Common myeloid progenitor, CD34-positive (primary cell): ENCODE results near the gene HYAL3.

Source experiments
- CTCF ChIA-PET: fragments of 350-600 bp; sonication (Branson Sonifier 250); formaldehyde crosslinking; loops from one replicate; lab custom pipeline; 2021; ENCODE audit warnings: antibody characterized with exemption; lab: Charles Lee
- POLR2A ChIA-PET: fragments of 350-600 bp; sonication (Branson Sonifier 250); formaldehyde crosslinking; loops from one replicate; lab custom pipeline; 2021; ENCODE audit warnings: antibody characterized with exemption; lab: Charles Lee
- DNase-seq, 3 donors: peaks; one replicate each; pipeline versions ENCODE4 v3.0.0 to v3.0.0-alpha.2; 2013
- H3K27ac ChIP-seq, 2 experiments: 1 replicate in 1 of 2; 2 replicates in 1 of 2; pipeline ENCODE4 v1.7.0; 2013; ENCODE audit warnings: inconsistent platforms in 2 of 2, low read length in 2 of 2, mild to moderate bottlenecking in 2 of 2, low read depth in 1 of 2, moderate library complexity in 1 of 2; ENCODE audit not compliant: severe bottlenecking in 2 of 2, insufficient read depth in 1 of 2, poor library complexity in 1 of 2
- H3K27me3 ChIP-seq, 5 experiments: replicated peaks in 2 of 5; 1 replicate in 3 of 5; 2 replicates in 2 of 5; pipeline versions ENCODE4 v1.6.1 to v1.7.0; 2013; ENCODE audit warnings: low read length in 4 of 5, mild to moderate bottlenecking in 2 of 5, moderate library complexity in 2 of 5, inconsistent platforms in 1 of 5; ENCODE audit not compliant: insufficient read depth in 5 of 5, control insufficient read depth in 4 of 5
- H3K36me3 ChIP-seq, 4 experiments: 1 replicate in 2 of 4; 2 replicates in 2 of 4; pipeline versions ENCODE4 v1.6.1 to v1.7.0; 2013; ENCODE audit warnings: low read length in 3 of 4, control low read depth in 1 of 4, mild to moderate bottlenecking in 1 of 4; ENCODE audit not compliant: control insufficient read depth in 4 of 4, insufficient read depth in 4 of 4
- H3K4me1 ChIP-seq, 4 experiments: 1 replicate in 3 of 4; 2 replicates in 1 of 4; pipeline versions ENCODE4 v1.6.1 to v1.7.1; 2013; ENCODE audit warnings: low read length in 3 of 4, mild to moderate bottlenecking in 3 of 4, control low read depth in 1 of 4, inconsistent platforms in 1 of 4, moderate library complexity in 1 of 4; ENCODE audit not compliant: control insufficient read depth in 4 of 4, insufficient read depth in 4 of 4; ENCODE audit errors: control extremely low read depth in 1 of 4
- H3K4me3 ChIP-seq, 7 experiments: 1 replicate in 4 of 7; 2 replicates in 3 of 7; pipeline versions ENCODE4 v1.5.1 to v1.7.0; 2013; ENCODE audit warnings: mild to moderate bottlenecking in 7 of 7, low read length in 6 of 7, moderate library complexity in 6 of 7, inconsistent platforms in 2 of 7, low read depth in 2 of 7, control low read depth in 1 of 7; ENCODE audit not compliant: insufficient read depth in 4 of 7, control insufficient read depth in 1 of 7; ENCODE audit errors: extremely low read depth in 1 of 7
- H3K9me3 ChIP-seq, 5 experiments: 1 replicate in 4 of 5; 2 replicates in 1 of 5; pipeline versions ENCODE4 v1.6.1 to v1.7.1; 2013; ENCODE audit warnings: low read length in 4 of 5, mild to moderate bottlenecking in 2 of 5, inconsistent platforms in 1 of 5, low read depth in 1 of 5, moderate library complexity in 1 of 5; ENCODE audit not compliant: control insufficient read depth in 4 of 5, insufficient read depth in 2 of 5; ENCODE audit errors: control extremely low read depth in 1 of 5
- WGBS: methylation state at CpG from one replicate; pipeline ENCODE4 v1.1.5; 2013; ENCODE audit not compliant: insufficient coverage; 5-methylcytosine and 5-hydroxymethylcytosine counted together

Gene HYAL3

GRCh38 chr3:50327943-50328691, 28.9 kb upstream of the HYAL3 start, which contains the start of gene TUSC2:
Gene TUSC2 (minus strand): TSS chr3:50328223. CDS start chr3:50328099, 124 bp downstream.
- Histone ChIP-seq H3K4me3 (peak within 1 kb of the TSS; percentile 67 to 94 (median 84)), H3K36me3 (peaks cover 5 to 47% (median 43%) of the 10 kb centered on the region in 4 experiments), H3K4me1 (peaks cover 0 to 40% (median 28%) of the 10 kb centered on the region in 4 experiments), H3K9me3 (no peaks in the 10 kb centered on the region), H3K27ac (peak within 1 kb of the TSS; percentile 67 to 87), H3K27me3 (no peaks in the 10 kb centered on the region)
- CTCF ChIA-PET: interaction anchor here (1.0 to 3.5 kb wide), 13 partner anchors 9 to 136 kb away, joined by 3 to 21 read pairs (median 5); partner anchors contain the start of genes GNAT1, HYAL1, HYAL3 and NAA80
- POLR2A ChIA-PET: interaction anchor here (0.6 to 2.3 kb wide), 7 partner anchors 10 to 1172 kb away, joined by 3 to 31 read pairs (median 5); partner anchors contain the start of genes HYAL1, HYAL3, NAA80 and RASSF1
- peak; percentile 96 to 98 (median 97) for DNase-seq
- WGBS: 3% methylated on average over 49 of the region's 55 CpGs

GRCh38 chr3:50327129-50327528, 27.9 kb upstream of the HYAL3 start:
- POLR2A ChIA-PET: interaction anchor here (0.9 to 2.3 kb wide), 3 partner anchors 11 to 63 kb away, joined by 5 to 31 read pairs (median 7); partner anchors contain the start of gene HYAL1
- Histone ChIP-seq H3K27me3 (no peaks in the 10 kb centered on the region), H3K4me1 (peaks cover 0 to 49% (median 37%) of the 10 kb centered on the region in 4 experiments), H3K4me3 (peak overlapping the region in 6 of 7 experiments; percentile 67 to 94 (median 86)), H3K36me3 (peaks cover 5 to 41% (median 37%) of the 10 kb centered on the region in 4 experiments), H3K27ac (peak overlapping the region; percentile 67 to 87), H3K9me3 (no peaks in the 10 kb centered on the region)
- 83% methylated on average over 1 of the region's 4 CpGs for WGBS
- DNase-seq: no peak
- CTCF ChIA-PET: interaction anchor here (0.9 to 3.5 kb wide), 11 partner anchors 8 to 135 kb away, joined by 3 to 21 read pairs (median 5); partner anchors contain the start of genes GNAT1, HYAL1, HYAL3 and NAA80

- CTCF ChIA-PET: interaction anchor here (0.9 to 4.2 kb wide), 5 partner anchors 8 to 66 kb away, joined by 3 to 16 read pairs (median 4); no protein-coding TSS in a partner anchor
- POLR2A ChIA-PET: no interaction called here
- Histone ChIP-seq H3K4me3 (no peak overlapping the region), H3K27me3 (no peaks in the 10 kb centered on the region), H3K27ac (peak overlapping the region in 1 of 2 experiments; percentile 0), H3K4me1 (peaks cover 0 to 59% (median 42%) of the 10 kb centered on the region in 4 experiments), H3K36me3 (peaks cover 3 to 31% (median 28%) of the 10 kb centered on the region in 4 experiments), H3K9me3 (no peaks in the 10 kb centered on the region)
- DNase-seq: no peak
- 94% methylated on average over 3 of the region's 8 CpGs for WGBS
Measured at GRCh38 chr3:50326182-50326541, 27.0 kb upstream of the HYAL3 start.

GRCh38 chr3:50325497-50326181, 26.4 kb upstream of the HYAL3 start:
- Histone ChIP-seq H3K27me3 (no peaks in the 10 kb centered on the region), H3K4me3 (no peak overlapping the region), H3K4me1 (peaks cover 0 to 64% (median 45%) of the 10 kb centered on the region in 4 experiments), H3K36me3 (peaks cover 3 to 26% (median 22%) of the 10 kb centered on the region in 4 experiments), H3K27ac (peak overlapping the region in 1 of 2 experiments; percentile 0), H3K9me3 (no peaks in the 10 kb centered on the region)
- POLR2A ChIA-PET: no interaction called here
- DNase-seq: no peak
- 76% methylated on average over 7 of the region's 11 CpGs for WGBS
- CTCF ChIA-PET: interaction anchor here (1.2 to 11.6 kb wide), 11 partner anchors 8 to 72 kb away, joined by 3 to 105 read pairs (median 8); partner anchors contain the start of genes HYAL1 and IFRD2

GRCh38 chr3:50325113-50325480, 25.9 kb upstream of the HYAL3 start:
- POLR2A ChIA-PET: no interaction called here
- peaks cover 3 to 21% (median 19%) of the 10 kb centered on the region in 4 experiments for H3K36me3 ChIP-seq
- DNase-seq: no peak

GRCh38 chr3:50324351-50325112, 25.3 kb upstream of the HYAL3 start:
- H3K4me1 ChIP-seq: peaks cover 0 to 75% (median 56%) of the 10 kb centered on the region in 4 experiments
- POLR2A ChIA-PET: no interaction called here

More at GRCh38 chr3:50325113-50325480, 25.9 kb upstream of the HYAL3 start:
- Histone ChIP-seq H3K27me3 (no peaks in the 10 kb centered on the region), H3K4me1 (peaks cover 0 to 69% (median 50%) of the 10 kb centered on the region in 4 experiments), H3K4me3 (no peak overlapping the region), H3K27ac (no peak overlapping the region), H3K9me3 (no peaks in the 10 kb centered on the region)
- WGBS: 100% methylated on average over 1 of the region's 2 CpGs
- CTCF ChIA-PET: interaction anchor here (0.8 to 11.6 kb wide), 15 partner anchors 9 to 134 kb away, joined by 3 to 105 read pairs (median 8); partner anchors contain the start of genes GNAT1, HYAL1, HYAL3 and IFRD2

More at GRCh38 chr3:50324351-50325112, 25.3 kb upstream of the HYAL3 start:
- no peaks in the 10 kb centered on the region for H3K9me3 ChIP-seq
- H3K27ac ChIP-seq: no peak overlapping the region
- H3K4me3 ChIP-seq: no peak overlapping the region
- CTCF ChIA-PET: interaction anchor here (0.7 to 11.6 kb wide), 26 partner anchors 10 to 202 kb away, joined by 3 to 105 read pairs (median 6); partner anchors contain the start of genes GNAT1, HYAL1, HYAL3 and IFRD2
- peaks cover 3 to 18% (median 14%) of the 10 kb centered on the region in 4 experiments for H3K36me3 ChIP-seq
- DNase-seq: peak; percentile 72 to 81 (median 80)
- H3K27me3 ChIP-seq: no peaks in the 10 kb centered on the region
- WGBS: 67% methylated on average over 2 of the region's 4 CpGs
